ENCODE measurements around the gene SCN4B.

SCN4B gene

GRCh38 chr11:118129471-118130172, 23.0 kb downstream of the SCN4B start:
- no peak for DNase-seq (ENCODE audit: low read depth in 2 of 2)

- no peak for DNase-seq (ENCODE audit: low read depth in 2 of 2)
Observed at GRCh38 chr11:118128721-118129470, 23.7 kb downstream of the SCN4B start.

GRCh38 chr11:118128310-118128709, 24.3 kb downstream of the SCN4B start:
- DNase-seq (ENCODE audit: low read depth in 2 of 2): no peak

DNA sequence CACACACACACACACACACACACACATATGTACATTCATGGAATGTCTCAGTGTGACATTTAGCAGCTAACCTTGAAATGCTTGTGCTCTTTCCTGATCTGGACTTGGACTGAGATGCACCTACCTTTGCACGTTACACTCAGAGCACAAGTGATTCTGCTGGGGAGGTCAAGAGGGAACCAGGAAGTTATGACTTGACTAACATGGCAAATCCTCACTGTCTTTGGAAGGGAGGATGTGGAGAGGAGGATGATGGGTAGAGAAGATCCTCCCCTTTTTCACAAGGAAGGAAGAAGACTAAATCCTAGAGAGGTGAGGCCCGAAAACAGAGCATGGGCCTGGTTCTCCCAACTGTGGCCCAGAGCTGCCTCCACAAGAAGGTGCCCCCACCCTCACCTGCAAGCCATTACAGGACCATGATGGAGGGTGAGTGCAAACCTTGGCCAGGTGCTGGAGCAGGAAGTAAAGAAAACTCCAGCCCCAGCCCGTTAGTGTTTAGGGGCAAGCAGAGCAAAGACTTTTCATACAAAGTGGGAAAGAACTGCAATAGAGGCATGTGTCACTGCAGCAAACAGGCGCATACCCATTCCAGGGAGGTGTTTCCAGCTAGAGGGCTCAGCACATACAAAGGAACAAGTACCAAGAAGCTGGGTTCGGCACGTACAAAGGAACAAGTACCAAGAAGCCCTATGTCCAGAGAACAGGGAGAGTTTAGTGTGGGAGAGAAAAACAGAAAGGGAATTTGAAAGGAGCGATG, 26.4 kb downstream of the SCN4B start:
- no peak for DNase-seq (ENCODE audit: low read depth in 2 of 2)

- no peak for DNase-seq (ENCODE audit: low read depth in 2 of 2)
Observed at GRCh38 chr11:118124929-118125535, 27.6 kb downstream of the SCN4B start.

- DNase-seq (ENCODE audit: low read depth in 2 of 2): no peak
Observed at GRCh38 chr11:118120793-118121192, 31.8 kb downstream of the SCN4B start.

- DNase-seq (ENCODE audit: low read depth in 2 of 2): no peak
Observed at GRCh38 chr11:118117790-118118601, 34.6 kb downstream of the SCN4B start.

- DNase-seq (ENCODE audit: low read depth in 2 of 2): no peak
Observed at GRCh38 chr11:118115048-118115447, 37.6 kb downstream of the SCN4B start.

DNA sequence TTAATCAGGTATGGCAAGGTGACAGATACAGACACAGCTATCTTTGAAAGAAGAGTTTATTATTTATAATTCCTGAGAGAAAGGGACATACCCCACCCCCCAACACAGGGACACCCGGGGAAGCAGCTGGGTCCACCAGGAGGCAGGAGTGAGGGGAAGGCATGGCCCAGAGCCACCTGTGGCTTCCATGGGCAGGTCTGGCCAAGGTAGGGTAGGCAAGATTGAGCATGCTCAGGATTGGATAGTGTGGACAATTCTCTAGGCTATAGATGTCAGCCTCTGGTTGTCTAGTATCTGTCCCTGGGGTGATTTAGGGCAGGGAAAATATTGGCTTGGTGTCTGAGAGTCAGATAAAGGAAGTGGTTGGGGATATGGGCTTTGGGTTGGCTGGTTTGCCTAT, 38.4 kb downstream of the SCN4B start:
- no peak for DNase-seq (ENCODE audit: low read depth in 2 of 2)

DNA sequence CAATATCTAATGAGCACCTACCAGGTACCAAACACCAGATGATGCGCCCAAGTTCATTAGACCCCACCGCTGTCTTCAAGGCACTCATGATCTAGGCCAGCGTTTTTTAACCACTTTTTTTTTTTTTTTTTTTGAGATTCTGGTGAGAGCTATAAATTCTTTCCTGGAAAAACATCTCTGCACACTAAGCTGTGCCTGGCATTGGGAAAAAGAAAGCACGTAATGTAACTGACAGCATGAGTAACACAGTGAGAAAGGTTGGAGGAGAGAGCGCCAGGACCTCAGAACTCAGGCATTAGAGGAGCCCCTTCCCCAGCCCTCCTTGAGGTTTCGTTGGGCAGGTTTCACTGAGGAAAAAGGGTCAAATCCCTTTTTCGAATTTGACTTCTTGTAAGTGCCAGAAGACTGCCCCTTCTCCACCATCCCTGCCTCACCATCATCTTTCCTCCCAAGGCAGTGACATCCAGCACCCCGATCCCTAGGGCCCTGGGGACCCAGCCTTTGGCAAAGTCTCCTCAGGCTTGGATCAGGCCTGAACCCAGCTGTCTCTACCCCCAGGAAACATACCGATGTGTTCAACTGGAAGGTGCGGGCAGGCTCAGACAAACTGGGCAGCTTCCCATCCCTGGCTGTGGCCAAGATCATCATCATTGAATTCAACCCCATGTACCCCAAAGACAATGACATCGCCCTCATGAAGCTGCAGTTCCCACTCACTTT, 39.8 kb downstream of the SCN4B start:
- no peak for DNase-seq (ENCODE audit: low read depth in 2 of 2)

DNA sequence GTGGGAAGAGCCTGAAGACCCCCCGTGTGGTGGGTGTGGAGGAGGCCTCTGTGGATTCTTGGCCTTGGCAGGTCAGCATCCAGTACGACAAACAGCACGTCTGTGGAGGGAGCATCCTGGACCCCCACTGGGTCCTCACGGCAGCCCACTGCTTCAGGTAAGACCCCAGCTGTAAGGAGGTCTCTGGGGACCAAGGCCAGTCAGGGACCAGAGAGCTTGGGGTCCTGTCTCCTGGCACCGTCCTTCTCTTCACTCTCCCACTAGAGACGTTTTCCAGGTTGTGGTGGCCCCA, 40.9 kb downstream of the SCN4B start:
- DNase-seq (ENCODE audit: low read depth in 2 of 2): no peak

DNA sequence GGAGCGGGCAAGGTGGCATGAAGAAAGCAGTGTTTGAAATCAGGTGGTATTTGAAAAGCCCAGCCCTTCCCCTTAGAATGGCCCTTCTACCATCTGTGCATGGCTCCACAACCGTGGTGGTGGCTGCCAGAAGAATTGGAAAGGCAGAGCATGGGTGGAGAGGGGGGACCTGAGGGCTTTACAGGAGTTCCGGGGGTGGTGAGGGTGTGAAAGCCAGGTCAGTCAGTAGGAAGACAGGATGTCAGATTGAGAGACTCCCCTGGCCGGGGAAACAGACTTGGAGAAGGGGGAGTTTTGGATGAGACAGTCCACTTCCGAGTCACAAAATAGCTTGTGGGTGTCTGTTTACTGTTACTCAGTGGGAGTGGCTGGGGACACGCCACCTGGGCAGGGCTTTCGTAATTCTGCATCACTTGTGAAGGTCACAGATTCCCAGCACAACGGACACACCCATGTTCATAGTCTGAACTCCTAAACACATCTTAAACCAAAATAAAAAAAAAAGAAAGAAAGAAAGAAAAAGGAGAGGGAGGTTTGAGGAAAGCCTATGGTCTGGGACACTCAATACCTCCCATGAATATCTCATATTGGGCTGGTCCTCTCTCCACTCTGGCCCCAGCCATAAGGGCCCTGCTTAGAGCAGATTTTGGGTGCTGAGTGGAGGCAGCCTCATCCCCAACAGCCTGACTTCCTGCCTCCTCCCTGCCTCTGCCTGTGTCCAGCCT, 41.4 kb downstream of the SCN4B start:
- DNase-seq (ENCODE audit: low read depth in 2 of 2): no peak

- no peak for DNase-seq (ENCODE audit: low read depth in 2 of 2)
Observed at GRCh38 chr11:118109231-118109630, 43.4 kb downstream of the SCN4B start.

- DNase-seq (ENCODE audit: low read depth in 2 of 2): no peak
Observed at GRCh38 chr11:118108513-118108912, 44.1 kb downstream of the SCN4B start.

DNA sequence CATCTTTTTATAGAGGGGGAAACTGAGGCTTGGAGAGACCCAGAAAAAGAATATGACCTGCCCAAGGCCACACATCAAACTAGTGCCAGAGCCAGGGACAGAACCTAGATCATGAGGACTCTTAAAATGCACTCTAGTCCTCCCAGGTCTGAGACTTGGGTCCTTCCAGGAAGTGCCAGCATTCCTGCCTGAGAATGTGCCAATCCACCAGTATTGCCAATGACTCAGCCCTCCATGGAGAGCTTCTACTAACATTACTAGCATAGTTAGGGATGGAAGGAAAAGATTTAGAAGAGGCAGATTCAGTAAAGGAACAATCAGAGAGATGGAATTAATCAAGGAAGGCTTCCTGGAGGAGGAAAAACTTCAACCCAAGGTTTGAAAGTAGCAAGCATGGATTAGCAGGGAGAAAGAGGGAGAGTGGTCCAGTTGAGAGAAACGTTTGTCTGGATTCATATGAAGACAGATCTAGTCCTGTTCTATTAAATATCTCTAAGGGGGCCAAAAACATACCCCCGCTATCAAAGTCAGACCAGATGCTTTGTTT, 45.8 kb downstream of the SCN4B start:
- DNase-seq (ENCODE audit: low read depth in 2 of 2): no peak

GRCh38 chr11:118105657-118106305, 46.8 kb downstream of the SCN4B start:
- DNase-seq (ENCODE audit: low read depth in 2 of 2): no peak

DNA sequence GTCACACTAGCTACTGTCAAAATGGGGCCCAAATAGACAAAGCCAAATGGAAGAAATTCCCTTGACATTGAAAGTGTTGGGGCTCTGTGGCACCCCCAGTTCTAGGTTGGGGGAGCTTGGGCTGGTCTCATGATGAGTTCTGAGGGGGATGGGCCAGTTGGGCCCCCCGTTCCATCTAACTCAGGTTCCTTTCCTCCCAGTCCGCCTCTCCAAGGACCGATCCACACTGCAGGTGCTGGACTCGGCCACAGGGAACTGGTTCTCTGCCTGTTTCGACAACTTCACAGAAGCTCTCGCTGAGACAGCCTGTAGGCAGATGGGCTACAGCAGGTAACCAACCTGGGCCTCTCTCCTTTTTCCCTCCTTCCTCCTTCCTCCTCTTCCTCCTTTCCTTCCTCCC, 48.1 kb downstream of the SCN4B start:
- no peak for DNase-seq (ENCODE audit: low read depth in 2 of 2)

GRCh38 chr11:118102721-118103261, 49.8 kb downstream of the SCN4B start:
- no peak for DNase-seq (ENCODE audit: low read depth in 2 of 2)

- no peak for DNase-seq (ENCODE audit: low read depth in 2 of 2)
Observed at GRCh38 chr11:118100691-118101232, 51.9 kb downstream of the SCN4B start.
